CD4-positive, alpha-beta T cell treated with Interleukin-4 for 1 hour (primary cell): ENCODE data around the gene CACNA2D2.
A peak's percentile ranks its signal among the peaks of the same experiment; 100 is the strongest.

Experiments
- DNase-seq, 2 donors: peaks; one replicate each; pipeline ENCODE4 v3.0.0-alpha.2; 2020 to 2022

The CACNA2D2 gene

DNA sequence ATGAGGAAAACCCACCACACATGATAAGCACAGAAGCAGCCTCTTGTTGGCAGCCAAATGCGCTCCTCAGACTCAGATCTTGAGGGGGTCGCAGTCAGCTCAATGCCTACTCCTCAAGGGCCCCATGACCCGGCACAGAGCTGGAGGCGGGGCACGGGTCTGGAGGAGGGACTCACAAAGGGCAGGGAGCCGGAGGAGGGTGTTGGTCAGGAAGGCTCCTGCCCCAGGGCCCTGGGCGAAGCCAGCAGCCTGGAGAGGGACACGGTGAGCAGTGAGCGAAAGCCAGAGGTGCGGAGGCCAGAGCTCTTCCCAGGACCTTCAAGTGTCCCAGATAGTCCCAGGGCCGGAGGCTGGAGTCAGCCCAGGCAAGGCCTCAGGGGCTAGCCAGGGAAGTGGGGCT is 9.8 kb downstream of the CACNA2D2 start:
- no peak for DNase-seq

DNA sequence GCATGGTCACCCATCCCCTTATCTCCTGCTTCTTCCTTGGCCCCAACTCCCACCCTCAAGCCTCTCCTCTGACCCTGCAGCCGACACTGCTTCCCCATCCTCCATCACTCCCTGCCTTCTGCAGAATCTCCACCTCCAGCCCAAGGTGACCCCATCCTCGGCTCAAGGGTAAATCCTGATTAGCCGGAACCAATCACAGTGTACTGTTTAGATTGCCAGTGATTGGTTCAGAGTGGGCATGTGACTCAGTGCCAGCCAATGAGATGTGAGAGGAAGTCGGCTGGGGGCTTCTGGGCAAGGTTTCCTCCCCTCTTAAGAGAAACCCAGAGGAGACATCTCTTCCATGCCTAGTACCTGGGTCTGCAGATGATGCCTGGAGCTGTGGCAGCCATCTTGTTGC is 10.3 kb downstream of the CACNA2D2 start:
- DNase-seq, result no peak

DNA sequence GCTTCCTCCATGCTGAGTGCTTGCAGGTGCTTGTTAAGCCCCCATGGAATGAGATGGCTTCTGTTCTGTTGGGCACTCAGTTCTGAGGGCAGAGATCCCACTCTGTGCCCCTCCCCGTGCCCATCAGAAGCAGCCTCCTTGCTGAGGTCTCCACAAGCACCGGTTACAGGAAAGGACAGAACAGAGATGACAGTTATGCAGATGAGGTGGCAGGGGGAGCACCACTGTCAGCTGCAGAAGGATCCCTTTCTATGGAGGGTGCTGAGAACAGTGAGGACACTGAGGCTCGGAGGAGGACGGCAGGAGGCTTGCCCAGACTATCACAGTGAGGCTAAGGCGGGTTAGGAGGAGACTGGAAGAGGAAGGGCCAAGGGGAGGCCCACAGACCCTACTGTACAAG is 12.4 kb downstream of the CACNA2D2 start:
- no peak for DNase-seq

DNA sequence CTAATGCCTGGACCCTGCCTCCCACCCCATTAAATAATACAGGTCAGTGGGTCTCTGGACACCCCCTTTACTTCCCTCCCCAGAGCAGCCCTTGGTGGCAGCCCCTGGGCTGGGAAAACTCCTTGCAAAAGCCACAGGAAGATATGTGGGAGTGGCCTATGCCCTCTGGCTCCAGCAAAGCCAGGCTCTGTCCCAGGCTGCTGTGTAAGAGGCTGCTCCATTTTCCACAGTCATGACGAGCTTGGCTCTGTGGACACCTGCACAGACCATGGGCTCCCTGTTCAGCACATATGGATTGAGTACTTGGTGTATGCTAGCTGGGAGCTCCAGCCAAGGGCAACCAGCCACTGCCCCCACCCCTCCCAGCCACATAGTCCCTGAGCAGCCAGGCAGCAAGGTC is 13.0 kb downstream of the CACNA2D2 start:
- no peak for DNase-seq

DNA sequence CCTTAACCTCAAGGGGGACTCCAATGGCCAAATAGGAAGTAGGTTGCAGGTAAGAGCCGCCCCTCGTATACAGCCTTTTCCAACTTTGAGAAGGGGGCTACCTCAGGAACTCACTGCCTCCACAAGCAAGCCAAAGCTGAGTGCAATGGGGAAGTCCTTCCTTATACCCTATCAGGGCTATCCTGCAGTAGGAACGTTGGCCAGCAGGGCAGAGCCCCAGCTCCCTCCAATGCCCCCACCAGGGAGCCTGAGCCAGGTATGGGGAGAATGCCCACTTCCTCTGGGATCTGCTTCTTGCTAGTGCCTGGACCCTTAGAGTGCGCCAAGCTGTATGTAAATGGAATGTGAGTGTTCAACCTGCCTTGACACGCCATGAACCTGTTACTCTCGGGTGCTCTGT is 16.3 kb downstream of the CACNA2D2 start:
- no peak for DNase-seq

DNA sequence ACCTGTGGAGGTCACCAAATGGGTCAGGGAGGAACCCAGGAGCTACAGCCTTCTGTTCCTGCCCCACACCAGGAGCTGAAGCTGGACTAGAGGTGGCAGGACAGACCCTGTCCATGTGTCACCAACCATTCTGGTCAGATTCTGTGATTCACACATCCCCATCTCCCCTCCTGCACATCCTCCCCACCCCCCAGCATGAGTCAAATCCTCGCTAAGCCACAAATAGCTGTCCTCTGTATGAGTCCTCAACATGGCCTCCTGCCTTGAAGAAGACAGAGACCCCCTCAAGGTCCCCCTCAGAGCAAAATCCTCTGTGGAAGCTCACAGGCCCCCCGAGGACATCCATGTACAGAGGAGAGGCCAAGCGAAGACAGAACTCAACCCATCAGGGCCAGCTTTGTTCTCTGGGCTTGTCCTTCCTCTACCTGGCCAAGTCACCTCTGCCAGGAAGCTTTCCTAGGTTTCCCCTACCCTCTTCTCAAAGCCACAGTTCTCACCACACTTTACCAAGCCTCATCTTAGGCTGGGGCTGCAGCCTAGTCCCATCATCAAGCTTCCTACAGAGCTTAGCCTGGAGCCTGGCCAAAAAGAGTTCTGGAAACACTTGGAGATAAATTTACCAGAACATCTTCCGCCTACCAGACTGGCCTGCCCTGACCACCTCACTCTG is 17.1 kb downstream of the CACNA2D2 start:
- no peak for DNase-seq

DNA sequence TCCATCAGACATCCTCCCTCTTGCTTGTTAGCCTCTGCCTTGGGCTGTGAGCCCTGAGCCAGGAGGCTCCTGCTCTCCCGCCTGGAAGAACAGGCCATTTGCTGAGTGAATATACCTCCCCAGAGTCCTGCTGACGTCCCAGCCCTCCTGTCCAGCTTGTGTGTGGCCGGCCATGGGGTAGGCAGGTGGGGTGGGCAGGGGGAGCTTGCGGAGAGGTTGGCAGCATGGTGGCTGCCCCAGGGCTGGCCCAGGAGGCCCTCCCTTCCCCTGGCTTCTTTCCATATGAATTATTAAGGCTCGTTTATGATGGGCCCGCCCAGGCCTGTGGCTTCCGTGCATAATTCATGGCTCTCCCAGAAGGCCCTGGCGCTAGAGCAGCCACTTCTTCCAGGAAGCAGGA is 18.7 kb downstream of the CACNA2D2 start:
- DNase-seq, result no peak

DNA sequence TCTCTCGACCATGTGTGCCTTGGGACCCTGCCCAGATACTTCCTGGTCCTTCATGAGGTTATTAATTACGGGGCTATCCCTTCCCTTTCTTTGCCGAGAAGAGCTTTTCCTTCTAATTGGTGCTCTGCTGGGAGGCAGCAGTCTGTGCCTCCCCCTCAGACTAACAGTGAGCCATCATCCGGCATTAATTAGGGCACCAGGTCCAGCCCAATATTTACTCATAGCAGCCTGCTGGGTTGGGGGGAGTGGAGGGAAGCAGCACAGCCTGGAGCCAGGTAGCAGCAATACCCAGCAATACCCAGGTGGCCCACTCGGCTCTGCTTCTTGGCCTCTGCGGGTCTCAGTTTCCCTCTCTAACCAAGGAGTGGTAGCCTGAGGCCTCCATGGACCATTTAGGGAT is 20.1 kb downstream of the CACNA2D2 start:
- DNase-seq, result no peak

DNA sequence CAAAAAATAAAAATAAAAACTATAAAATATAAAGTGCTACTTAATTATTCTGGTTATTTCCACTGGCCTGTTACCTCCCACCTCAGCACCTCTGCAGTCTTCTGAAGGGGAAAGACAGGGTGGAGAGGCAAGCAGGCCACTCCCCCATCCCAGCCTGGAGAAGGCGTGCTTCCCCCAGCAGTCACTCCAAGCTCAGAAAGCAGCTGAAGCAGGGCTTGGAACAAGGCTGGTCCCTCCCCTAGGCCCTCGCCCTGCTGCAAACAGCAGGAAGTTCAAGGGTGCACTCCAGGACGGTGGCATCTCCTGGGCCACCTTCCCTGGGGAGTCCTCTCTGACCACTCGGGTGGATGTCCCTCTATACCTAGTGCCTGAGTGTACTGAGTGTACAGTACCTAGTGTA is 21.4 kb downstream of the CACNA2D2 start:
- DNase-seq, result no peak

DNA sequence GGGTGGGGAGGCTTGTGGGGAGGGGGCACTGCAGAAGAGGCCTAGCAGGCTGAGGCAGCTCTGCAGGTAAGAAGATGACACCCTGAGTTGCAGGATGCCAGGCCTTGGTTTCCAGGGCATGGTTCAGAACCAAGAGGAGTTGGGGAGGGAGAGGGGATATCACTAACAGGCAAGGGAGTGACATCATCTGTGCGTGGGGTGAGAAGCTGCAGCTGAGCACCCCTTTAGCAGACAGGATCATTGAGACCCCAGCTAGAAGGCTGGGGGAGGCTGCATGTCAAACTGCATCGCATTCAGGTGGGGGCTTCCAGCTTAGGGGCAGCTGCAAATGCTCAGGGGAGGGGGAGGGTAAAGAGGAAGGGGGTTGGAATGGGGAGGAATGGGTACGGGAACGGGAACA is 23.0 kb downstream of the CACNA2D2 start:
- no peak for DNase-seq

DNA sequence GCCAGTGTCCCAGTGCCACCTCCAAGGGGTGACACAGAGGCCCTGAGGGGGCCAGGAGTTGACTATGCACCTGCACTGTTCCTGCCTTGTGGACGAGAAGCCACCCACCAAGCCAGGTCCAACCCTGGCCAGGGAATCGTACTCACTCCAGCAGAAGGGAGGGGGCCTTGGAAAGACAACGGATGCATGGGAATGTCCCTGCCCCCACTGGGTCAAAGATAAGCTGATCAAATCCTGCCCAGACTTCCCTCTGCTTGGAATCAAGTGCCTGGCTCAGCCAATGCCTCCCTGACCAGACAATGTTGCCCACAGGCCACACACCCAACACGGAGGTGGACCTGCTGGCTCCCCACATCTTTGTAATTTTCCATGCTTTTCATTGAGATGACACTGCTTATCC is 23.9 kb downstream of the CACNA2D2 start:
- DNase-seq, result no peak

DNA sequence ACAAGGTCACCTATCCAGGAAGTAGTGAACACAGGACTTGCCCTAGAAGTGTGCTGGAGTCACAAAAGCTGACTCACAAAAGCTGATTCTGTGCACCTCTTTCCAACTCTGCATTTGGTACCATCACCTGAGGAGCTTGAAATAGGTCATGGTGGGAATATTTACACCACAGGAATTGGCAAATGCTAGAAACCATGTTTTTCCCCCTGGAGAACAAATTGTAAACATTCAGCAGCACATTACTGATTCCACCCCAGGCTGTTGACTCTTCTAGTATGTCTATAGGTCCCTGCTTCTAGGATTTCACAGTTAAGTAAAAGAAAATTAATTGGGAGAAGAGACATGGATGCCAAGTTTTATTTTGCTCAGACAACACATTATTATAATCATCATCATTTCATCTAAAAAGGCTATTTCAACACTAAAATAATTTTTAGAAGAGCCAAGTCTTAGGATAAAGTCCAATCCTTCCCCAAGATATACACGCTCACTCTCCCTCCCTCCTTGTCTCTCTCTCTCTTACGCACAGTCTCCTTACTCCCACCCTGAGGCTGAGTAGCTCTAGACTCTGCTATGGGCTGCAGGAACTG is 24.7 kb downstream of the CACNA2D2 start:
- no peak for DNase-seq

DNA sequence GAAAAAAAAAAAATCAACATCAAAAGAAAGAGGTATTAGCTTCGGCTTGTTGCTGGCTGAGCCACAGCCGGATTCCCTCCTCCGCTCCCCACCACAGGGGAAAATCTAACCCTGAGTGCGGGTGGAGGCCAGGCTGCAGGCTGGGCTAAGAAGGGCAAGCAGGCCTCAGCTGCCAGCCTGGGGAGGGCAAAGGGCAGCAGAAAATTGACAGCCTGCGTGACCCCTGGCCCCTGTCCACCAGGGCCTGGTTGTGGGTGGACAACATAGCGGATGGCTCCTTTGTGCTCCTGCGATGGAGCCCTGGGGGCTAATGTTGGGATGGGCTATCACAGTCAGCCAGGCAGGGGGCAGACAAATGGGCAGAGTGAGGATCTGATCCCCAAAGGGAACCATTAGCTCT is 25.4 kb downstream of the CACNA2D2 start:
- DNase-seq, result no peak

DNA sequence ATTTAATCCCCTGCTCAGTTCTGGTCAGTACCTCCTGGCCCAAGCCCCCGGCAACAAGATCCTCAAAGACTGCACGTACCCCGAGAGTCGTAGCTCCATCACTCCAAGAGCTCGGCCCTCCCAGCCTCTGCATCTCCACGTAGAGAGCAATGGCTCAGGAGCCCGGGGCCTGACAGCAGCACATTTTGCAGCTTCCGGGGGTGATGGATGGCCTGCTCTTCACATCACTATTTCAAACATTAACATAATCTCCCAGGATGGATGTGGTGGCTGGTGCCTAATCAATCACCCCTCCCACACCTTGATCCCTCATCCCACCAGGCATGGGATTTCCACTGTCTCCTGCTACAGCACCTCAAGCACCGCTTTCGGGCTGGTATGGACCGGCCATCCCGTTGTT is 28.1 kb downstream of the CACNA2D2 start:
- DNase-seq, result no peak

DNA sequence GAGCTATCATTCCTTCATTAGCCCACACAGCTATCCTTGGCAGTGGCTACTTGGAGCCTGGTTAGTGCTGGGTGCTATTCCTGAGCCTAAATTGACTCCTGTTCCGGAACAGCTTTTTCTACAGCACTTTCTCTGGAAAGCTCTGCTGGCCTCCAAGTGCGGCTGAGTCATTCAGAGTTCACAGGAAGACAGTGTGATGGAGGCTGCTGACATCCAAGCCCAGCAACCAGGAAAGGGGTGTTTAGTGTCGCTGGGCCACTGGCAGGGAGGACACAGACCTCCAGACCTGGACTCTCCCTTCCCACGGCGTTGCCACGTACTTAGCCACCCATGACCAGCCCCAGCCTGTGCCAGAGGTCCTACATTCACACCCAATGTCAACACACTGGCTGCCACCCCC is 28.7 kb downstream of the CACNA2D2 start:
- no peak for DNase-seq

DNA sequence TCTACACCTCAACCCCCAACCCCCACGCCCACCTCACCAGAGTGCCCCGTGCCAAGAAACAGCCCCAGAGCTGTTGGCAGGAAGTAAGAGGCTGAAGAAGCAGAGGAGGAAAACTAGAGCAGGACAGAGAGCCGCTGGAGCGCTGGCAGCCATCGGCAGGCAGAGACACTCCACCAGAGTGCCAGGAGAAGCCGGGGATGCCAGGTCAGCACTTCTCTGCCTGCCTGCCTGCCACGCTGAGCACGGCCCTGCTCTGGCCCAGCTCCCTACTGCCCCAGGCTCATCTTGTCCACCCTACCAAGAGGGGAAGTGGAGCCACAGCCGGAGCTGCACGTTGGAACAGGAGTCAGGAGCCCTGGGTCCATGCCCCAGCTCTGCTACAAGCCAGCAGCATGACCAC is 29.7 kb downstream of the CACNA2D2 start:
- no peak for DNase-seq

DNA sequence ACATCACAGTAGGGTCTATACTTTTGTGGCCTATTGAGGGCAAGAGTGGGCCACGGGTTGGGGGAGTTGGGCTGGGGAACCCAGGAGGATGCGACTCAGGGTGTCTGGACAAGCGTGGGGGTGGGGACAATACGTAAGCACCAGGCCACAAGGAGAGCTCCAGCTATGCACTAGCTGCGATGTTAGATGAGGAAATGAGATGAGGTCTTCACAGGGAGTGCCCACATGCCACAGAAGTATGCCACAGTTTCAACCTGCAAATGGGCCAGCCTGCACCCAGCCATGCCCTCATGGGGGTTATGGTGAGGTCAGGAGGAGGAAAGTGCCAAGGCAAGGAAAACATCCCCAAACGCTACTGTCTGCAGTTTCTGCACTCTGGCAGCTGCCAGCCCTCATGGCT is 30.5 kb downstream of the CACNA2D2 start:
- peak; percentile 30 to 46 for DNase-seq

DNA sequence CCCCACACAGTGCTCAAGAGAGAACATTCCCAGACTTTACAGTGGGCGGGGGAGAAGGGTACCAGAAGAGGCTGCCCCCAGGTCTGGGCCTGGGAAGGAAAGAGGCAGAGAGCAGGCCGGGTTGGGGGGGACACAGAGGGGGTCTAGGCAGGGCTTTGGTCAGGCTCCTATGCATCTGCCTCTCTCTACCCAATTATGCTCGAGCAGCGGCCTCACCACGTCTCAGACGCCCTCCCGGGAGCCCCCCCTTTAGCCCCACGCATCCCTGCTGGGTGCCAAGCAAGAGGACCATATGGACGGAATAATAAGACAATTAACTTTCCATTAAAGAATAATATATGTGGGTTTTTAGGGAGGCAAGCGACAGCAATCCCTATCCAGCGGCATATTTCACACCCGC is 32.8 kb downstream of the CACNA2D2 start:
- no peak for DNase-seq

DNA sequence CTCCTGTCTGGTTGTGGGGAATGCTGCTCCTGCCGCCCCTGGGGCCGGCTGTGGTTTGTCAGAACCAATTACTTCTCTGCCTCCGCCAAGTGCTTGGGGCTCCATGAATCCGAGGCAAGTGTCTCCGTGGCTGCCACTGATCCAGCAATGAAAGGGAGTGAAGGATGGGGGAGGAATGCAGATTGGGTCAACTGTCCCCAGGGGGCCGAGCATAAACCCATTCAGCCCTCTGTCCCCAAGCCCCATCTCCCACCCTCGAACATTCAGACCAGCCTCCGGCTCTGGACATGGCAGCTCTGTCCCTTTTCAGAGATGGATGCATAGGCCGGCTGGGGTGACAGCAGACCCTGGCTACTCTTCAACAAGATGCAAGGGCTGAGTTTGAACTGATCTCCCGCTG is 35.5 kb downstream of the CACNA2D2 start:
- no peak for DNase-seq

DNA sequence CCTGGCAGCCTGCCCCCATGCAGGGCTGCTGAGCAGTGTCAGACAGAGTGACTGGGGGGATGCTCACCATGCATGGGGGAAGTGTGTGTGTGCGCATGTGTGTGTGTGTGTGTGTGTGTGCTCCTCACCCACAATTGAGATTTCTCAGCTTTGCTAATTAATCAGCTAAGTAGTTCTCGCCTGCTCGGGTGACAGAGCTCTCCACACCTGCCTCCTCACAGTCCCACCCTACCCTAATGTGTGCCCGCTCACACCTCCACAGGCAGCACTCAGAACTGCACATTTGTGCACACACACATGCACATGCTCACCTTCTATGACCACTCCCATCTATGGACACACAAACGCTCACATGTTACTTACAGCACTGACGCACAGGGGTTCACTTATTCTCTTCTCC is 37.3 kb downstream of the CACNA2D2 start:
- DNase-seq, result peak in 1 of 2 donors; percentile 40

DNA sequence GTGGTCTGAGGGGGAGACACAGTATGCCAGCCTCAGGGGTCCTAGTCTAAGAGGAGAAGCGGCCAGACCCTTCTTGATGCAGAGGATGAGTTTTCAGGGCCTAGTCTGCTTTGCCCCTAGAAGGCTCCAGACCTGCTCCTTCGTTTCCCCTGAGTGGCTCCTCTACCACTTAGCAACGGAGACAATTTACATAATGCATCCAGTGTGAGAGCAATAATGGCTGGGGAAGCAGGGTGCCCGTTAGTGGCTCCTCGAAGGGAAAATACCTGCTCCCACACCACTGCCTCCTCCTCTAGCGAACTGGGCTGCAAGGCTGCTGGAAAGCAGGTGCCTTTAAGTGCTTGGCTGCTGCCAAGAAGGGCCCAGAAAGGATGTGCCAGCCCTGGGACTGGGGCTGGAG is 38.9 kb downstream of the CACNA2D2 start:
- no peak for DNase-seq

DNA sequence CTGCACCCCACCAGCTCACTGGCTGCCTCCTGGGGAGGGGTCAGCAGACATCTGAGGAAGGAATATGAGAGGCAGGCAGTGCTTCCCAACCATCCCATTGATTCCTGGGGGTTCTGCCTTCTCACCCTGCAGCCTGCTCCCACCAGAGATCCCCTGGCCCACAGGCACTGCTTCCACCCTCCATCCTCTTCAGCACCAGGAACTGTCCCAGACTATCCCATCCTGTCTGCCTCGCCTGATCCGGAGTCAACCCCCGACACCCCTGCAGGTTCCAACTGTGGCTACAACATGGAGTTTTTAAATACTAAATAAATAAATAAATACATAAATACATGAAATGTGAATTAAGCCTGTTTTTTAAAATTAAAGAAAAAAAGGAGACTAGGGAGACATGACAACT is 43.6 kb downstream of the CACNA2D2 start:
- no peak for DNase-seq

DNA sequence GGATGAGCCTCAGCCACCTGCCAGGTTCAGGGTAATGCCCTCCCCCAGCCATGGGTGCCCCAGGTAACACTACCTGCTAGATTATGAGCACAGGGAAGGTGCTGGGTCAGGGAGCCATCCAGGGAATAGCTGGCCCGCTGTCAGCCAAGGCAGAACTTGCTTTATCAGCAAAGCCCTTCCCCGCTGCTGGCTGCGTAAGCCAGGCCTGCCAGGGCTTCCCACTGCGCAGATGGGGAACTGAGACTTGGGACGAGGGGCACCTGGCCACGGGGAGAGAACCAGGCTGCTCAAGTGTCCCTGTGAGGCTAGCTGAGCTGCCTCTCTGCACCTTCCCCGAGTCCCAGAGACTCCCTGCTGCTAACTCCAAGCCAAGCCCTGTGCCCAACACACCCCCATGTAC is 45.4 kb downstream of the CACNA2D2 start:
- no peak for DNase-seq

DNA sequence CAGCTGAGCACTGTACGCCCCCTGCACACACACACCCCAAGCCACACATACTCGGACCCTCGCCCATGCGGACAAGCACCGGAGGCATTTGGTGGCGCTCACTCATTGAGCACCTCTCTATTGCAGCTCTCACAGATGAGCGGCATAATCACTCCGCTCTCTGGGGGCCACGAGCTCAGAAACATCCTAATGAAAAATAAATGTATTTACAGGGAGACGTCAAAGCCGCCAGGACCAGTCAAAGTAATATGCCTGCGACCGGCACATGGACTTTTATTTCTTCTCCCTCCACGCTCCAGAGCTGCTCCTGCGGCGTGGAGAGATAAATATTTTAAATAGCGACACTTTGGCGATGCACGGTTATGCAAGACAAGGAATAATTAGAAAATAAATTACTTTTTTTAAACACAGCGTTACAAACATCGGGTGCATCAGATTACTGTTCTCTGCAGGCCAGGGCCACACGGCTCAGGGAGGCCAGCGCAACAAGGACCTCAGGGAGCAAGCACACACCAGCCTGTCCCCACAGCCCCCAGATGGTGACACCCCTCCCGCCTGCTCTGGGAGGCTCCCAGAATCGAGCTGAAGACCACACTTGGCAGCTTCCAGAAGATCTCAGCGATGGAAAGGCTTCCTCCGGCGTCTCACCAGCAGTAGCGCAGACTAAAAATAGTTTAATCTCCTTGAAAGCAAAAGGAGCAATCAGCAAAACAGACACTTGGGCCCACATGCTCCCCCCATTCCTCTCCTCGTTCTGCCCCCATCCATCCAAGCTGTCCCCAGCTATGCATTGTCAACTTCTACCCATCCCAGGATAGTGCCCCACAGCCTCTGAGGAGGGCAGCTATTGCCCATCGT is 48.0 kb downstream of the CACNA2D2 start:
- DNase-seq, result no peak
